HepG2 (cell line): Measurements from ENCODE around the gene UNG. TPM values are rescaled to one million over a fixed set of nuclear protein-coding genes. Genes with fewer than 3 reads are reported as not detected.
A peak's percentile ranks its signal among the peaks of the same experiment; 100 is the strongest.

Experiments
- ADNP ChIP-seq: sonication (generic); formaldehyde crosslinking; IDR thresholded peaks from 2 replicates; pipeline ENCODE4 v1.4.0; 2020; ENCODE audit warnings: missing genetic modification reagents
- BRF2 ChIP-seq: sonication (generic); formaldehyde crosslinking; IDR thresholded peaks from 2 replicates; pipeline ENCODE4 v1.8.1; 2022; ENCODE audit warnings: mild to moderate bottlenecking, missing genetic modification reagents
- CC2D1A ChIP-seq: sonication (generic); formaldehyde crosslinking; IDR thresholded peaks from 2 replicates; pipeline ENCODE4 v1.8.1; 2023; ENCODE audit warnings: mild to moderate bottlenecking, missing genetic modification reagents
- CHD4 ChIP-seq: fragments of 200-600 bp; sonication (generic); IDR thresholded peaks from 2 replicates; pipeline ENCODE4 v1.7.0; 2017; ENCODE audit warnings: mild to moderate bottlenecking, low read length, borderline replicate concordance
- ISL2 ChIP-seq: sonication (generic); formaldehyde crosslinking; IDR thresholded peaks from 2 replicates; pipeline ENCODE4 v1.5.0; 2020; ENCODE audit warnings: missing genetic modification reagents
- MBD4 ChIP-seq: IDR thresholded peaks from 2 replicates; pipeline ENCODE4 v1.6.1; 2012; ENCODE audit warnings: low read length, inconsistent platforms, borderline replicate concordance
- MXI1 ChIP-seq: IDR thresholded peaks from 3 replicates; pipeline ENCODE4 v1.6.1; 2012; ENCODE audit warnings: low read depth, low read length, inconsistent platforms, borderline replicate concordance
- SALL1 ChIP-seq: sonication (generic); formaldehyde crosslinking; IDR thresholded peaks from 2 replicates; pipeline ENCODE4 v1.8.0; 2022; ENCODE audit warnings: mild to moderate bottlenecking, missing genetic modification reagents
- SMAD1 ChIP-seq: sonication (generic); formaldehyde crosslinking; IDR thresholded peaks from 2 replicates; pipeline ENCODE4 v1.4.0; 2020; ENCODE audit warnings: missing genetic modification reagents, low read depth, mild to moderate bottlenecking, borderline replicate concordance
- SP4 ChIP-seq: sonication (generic); formaldehyde crosslinking; IDR thresholded peaks from 2 replicates; pipeline ENCODE4 v1.8.1; 2023; ENCODE audit warnings: mild to moderate bottlenecking, missing genetic modification reagents
- ZBTB43 ChIP-seq: sonication (generic); formaldehyde crosslinking; conservative IDR thresholded peaks from 2 replicates; pipeline ENCODE4 v1.4.0; 2020; ENCODE audit warnings: missing genetic modification reagents
- ZEB1 ChIP-seq: IDR thresholded peaks from 2 replicates; pipeline ENCODE4 v1.6.1; 2012; ENCODE audit warnings: mild to moderate bottlenecking, low read depth, inconsistent platforms; ENCODE audit not compliant: insufficient replicate concordance
- ZNF124 ChIP-seq: sonication (generic); formaldehyde crosslinking; IDR thresholded peaks from 2 replicates; pipeline ENCODE4 v1.4.0; 2020; ENCODE audit warnings: missing genetic modification reagents
- ZNF296 ChIP-seq: sonication (generic); formaldehyde crosslinking; conservative IDR thresholded peaks from 2 replicates; pipeline ENCODE4 v1.5.0; 2020; ENCODE audit warnings: mild to moderate bottlenecking, missing genetic modification reagents
- ZNF30 ChIP-seq: sonication (generic); formaldehyde crosslinking; IDR thresholded peaks from 2 replicates; pipeline ENCODE4 v1.5.0; 2020; ENCODE audit warnings: mild to moderate bottlenecking, missing genetic modification reagents
- ZNF441 ChIP-seq: sonication (generic); formaldehyde crosslinking; IDR thresholded peaks from 2 replicates; pipeline ENCODE4 v1.7.0; 2021; ENCODE audit warnings: missing genetic modification reagents, borderline replicate concordance
- ZNF510 ChIP-seq: sonication (generic); formaldehyde crosslinking; IDR thresholded peaks from 2 replicates; pipeline ENCODE4 v1.4.0; 2020; ENCODE audit warnings: low read depth, mild to moderate bottlenecking, missing genetic modification reagents
- ZNF766 ChIP-seq: sonication (generic); formaldehyde crosslinking; IDR thresholded peaks from 2 replicates; pipeline ENCODE4 v1.5.0; 2020; ENCODE audit warnings: missing genetic modification reagents, borderline replicate concordance
- ZSCAN22 ChIP-seq: sonication (generic); formaldehyde crosslinking; IDR thresholded peaks from 2 replicates; pipeline ENCODE4 v1.4.0; 2020; ENCODE audit warnings: mild to moderate bottlenecking, missing genetic modification reagents
- polyA plus RNA-seq, 8 experiments: library from polyadenylated mRNA; depleted of rRNA in 3 of 8; stranded (reverse) in 7 of 8; unstranded in 1 of 8; fragments of >200 nt; fragmentation: Illumina TruSeq in 4 of 8; extraction: Trizol in 4 of 8; gene quantifications; 2 replicates each; pipeline versions ENCODE4 v1.2.1 to v1.2.3, GENCODE V29; 2011 to 2016; ENCODE audit warnings: low read depth in 4 of 8, missing spikeins in 1 of 8, mixed read lengths in 1 of 8; ENCODE audit not compliant: insufficient read depth in 1 of 8
- total RNA-seq, 5 experiments: library from RNA; depleted of rRNA; stranded (reverse); fragments of >200 nt; fragmentation: Illumina TruSeq; extraction: Trizol; gene quantifications; 2 replicates each; pipeline ENCODE4 v1.2.3, GENCODE V29; 2016; ENCODE audit warnings: low read depth in 1 of 5
- TF ChIP-seq, protein P1 (sequence below): sonication (generic); formaldehyde crosslinking; IDR thresholded peaks from 2 replicates; pipeline ENCODE4 v1.4.0; 2020; ENCODE audit warnings: missing genetic modification reagents
- TF ChIP-seq, protein P2 (sequence below): sonication (generic); formaldehyde crosslinking; IDR thresholded peaks from 2 replicates; pipeline ENCODE4 v1.9.0; 2021; ENCODE audit warnings: missing genetic modification reagents, borderline replicate concordance
- TF ChIP-seq, protein P3 (sequence below): sonication (generic); formaldehyde crosslinking; IDR thresholded peaks from 2 replicates; pipeline ENCODE4 v1.4.0; 2020; ENCODE audit warnings: mild to moderate bottlenecking, missing genetic modification reagents

The UNG gene
- total and polyA plus RNA-seq, 2 of the 13 experiments (the other 11 are each of a cell fraction or from before 2014, with no cell fraction given): 23.3 to 114 TPM

DNA sequence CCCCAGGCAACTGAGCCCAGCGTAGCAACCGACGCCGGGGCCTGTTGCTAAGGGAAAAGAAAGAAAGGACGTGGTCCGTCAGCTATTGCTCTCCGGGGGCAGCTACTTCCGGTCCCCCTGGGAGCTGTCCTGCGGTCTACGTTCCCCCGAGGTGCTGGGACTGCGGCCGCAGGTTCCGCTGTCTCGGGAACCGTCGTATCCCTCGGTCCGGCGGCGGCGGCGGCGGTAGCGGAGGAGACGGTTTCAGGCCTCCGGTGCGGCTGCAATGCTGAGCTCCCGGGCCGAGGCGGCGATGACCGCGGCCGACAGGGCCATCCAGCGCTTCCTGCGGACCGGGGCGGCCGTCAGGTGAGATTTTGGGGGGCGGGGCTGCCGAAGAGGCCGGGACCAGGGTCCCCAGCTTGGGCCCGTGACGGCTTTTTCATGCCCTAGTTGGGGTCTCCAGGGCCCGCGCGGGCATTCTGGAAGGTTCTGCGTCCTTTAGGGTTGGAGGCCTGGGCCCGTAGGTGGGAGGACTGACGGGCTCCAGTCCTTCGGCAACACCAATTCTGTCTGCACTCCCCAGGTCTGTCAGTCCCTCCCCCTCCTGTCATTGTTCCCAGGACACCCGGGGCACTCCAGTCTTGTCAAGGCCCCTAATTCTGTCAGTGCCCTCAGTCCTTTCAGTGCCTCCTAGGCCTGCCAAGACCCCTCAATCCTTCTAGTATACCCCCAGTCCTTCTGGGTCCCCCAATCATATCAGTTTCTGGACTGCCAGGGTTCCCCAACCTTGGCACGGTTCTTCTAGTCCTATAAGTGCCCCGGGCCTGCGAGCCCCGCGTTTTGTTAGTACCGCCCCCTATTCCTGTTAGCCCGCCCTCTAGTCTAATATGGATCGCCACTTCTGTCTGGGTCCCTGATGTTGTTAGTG lies 44.7 kb upstream of the UNG start, which contains the start of gene USP30 (continued):
- no peak for TF ChIP-seq ADNP (CRISPR knock-in tag)
- no peak for TF ChIP-seq ZNF30
- TF ChIP-seq ZEB1: peak; percentile 71
- TF ChIP-seq ZNF510 (CRISPR knock-in tag): no peak
- peak; percentile 91 for TF ChIP-seq ZNF124 (CRISPR knock-in tag)
- no peak for TF ChIP-seq MBD4
- no peak for TF ChIP-seq ZBTB43 (CRISPR knock-in tag)
- TF ChIP-seq BRF2 (CRISPR knock-in tag): peak; percentile 38; the same call in 1 of the 2 replicates
- TF ChIP-seq, protein P1, sequence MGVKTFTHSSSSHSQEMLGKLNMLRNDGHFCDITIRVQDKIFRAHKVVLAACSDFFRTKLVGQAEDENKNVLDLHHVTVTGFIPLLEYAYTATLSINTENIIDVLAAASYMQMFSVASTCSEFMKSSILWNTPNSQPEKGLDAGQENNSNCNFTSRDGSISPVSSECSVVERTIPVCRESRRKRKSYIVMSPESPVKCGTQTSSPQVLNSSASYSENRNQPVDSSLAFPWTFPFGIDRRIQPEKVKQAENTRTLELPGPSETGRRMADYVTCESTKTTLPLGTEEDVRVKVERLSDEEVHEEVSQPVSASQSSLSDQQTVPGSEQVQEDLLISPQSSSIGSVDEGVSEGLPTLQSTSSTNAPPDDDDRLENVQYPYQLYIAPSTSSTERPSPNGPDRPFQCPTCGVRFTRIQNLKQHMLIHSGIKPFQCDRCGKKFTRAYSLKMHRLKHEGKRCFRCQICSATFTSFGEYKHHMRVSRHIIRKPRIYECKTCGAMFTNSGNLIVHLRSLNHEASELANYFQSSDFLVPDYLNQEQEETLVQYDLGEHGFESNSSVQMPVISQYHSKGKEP (CRISPR knock-in tag): peak; percentile 38; the same call in 1 of the 2 replicates
- TF ChIP-seq MXI1: peak; percentile 88; the same call in 2 of the 3 replicates
- TF ChIP-seq ZNF296: no peak
- TF ChIP-seq SMAD1: 0 out of 2 replicates have a peak, but pooled peaks have one; percentile 65
- peak; percentile 55; the same call in 1 of the 2 replicates for TF ChIP-seq ZNF766
- peak; percentile 31; the same call in 1 of the 2 replicates for TF ChIP-seq ZNF441 (CRISPR knock-in tag)
- no peak for TF ChIP-seq CC2D1A
- TF ChIP-seq SP4 (CRISPR knock-in tag): peak; percentile 79
- peak; percentile 82 for TF ChIP-seq SALL1 (CRISPR knock-in tag)
- TF ChIP-seq ZSCAN22 (CRISPR knock-in tag): no peak
- TF ChIP-seq, protein P2, sequence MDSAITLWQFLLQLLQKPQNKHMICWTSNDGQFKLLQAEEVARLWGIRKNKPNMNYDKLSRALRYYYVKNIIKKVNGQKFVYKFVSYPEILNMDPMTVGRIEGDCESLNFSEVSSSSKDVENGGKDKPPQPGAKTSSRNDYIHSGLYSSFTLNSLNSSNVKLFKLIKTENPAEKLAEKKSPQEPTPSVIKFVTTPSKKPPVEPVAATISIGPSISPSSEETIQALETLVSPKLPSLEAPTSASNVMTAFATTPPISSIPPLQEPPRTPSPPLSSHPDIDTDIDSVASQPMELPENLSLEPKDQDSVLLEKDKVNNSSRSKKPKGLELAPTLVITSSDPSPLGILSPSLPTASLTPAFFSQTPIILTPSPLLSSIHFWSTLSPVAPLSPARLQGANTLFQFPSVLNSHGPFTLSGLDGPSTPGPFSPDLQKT: no peak
- TF ChIP-seq CHD4: no peak
- TF ChIP-seq, protein P3, sequence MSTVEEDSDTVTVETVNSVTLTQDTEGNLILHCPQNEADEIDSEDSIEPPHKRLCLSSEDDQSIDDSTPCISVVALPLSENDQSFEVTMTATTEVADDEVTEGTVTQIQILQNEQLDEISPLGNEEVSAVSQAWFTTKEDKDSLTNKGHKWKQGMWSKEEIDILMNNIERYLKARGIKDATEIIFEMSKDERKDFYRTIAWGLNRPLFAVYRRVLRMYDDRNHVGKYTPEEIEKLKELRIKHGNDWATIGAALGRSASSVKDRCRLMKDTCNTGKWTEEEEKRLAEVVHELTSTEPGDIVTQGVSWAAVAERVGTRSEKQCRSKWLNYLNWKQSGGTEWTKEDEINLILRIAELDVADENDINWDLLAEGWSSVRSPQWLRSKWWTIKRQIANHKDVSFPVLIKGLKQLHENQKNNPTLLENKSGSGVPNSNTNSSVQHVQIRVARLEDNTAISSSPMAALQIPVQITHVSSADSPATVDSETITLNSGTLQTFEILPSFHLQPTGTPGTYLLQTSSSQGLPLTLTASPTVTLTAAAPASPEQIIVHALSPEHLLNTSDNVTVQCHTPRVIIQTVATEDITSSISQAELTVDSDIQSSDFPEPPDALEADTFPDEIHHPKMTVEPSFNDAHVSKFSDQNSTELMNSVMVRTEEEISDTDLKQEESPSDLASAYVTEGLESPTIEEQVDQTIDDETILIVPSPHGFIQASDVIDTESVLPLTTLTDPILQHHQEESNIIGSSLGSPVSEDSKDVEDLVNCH (CRISPR knock-in tag): 0 out of 2 replicates have a peak, but pooled peaks have one; percentile 43
- peak; percentile 87 for TF ChIP-seq ISL2
